Fibroblast of lung (primary cell): Measurements from ENCODE around the gene RIMS3. TPM values are rescaled to one million over a fixed set of nuclear protein-coding genes. Genes with fewer than 3 reads are reported as not detected.

Experiments used
- DNase-seq, 2 donors: peaks; one replicate each; pipeline versions ENCODE4 v3.0.0 to v3.0.0-alpha.2; 2010; ENCODE audit warnings: low read depth in 2 of 2
- H2AFZ ChIP-seq: 2 replicates; pipeline ENCODE4 v1.5.1; 2012; ENCODE audit warnings: low read length, control low read depth, inconsistent platforms
- H3K27ac ChIP-seq: 2 replicates; pipeline ENCODE4 v1.5.1; 2011; ENCODE audit warnings: low read length, control low read depth; ENCODE audit not compliant: insufficient read depth
- H3K27me3 ChIP-seq: 2 replicates; pipeline ENCODE4 v1.5.1; 2011; ENCODE audit warnings: mild to moderate bottlenecking, low read length; ENCODE audit not compliant: control insufficient read depth, insufficient read depth
- H3K36me3 ChIP-seq: 2 replicates; pipeline ENCODE4 v1.5.1; 2011; ENCODE audit warnings: low read length; ENCODE audit not compliant: control insufficient read depth, insufficient read depth
- H3K4me1 ChIP-seq: 2 replicates; pipeline ENCODE4 v1.5.1; 2011; ENCODE audit warnings: low read length; ENCODE audit not compliant: control insufficient read depth, insufficient read depth; ENCODE audit errors: extremely low read depth
- H3K4me2 ChIP-seq: 2 replicates; pipeline ENCODE4 v1.5.1; 2011; ENCODE audit warnings: low read length, control low read depth; ENCODE audit not compliant: insufficient read depth; ENCODE audit errors: extremely low read depth
- H3K4me3 ChIP-seq, 4 experiments: fragments of 200-600 bp in 1 of 4; sonication (generic) in 1 of 4; replicated peaks in 1 of 4; 2 replicates each; pipeline ENCODE4 v1.5.1; 2011 to 2016; ENCODE audit warnings: low read length in 4 of 4, low read depth in 3 of 4, mild to moderate bottlenecking in 3 of 4, control low read depth in 2 of 4, inconsistent platforms in 1 of 4, mixed read lengths in 1 of 4; ENCODE audit not compliant: insufficient read depth in 1 of 4; ENCODE audit errors: control extremely low read depth in 1 of 4
- H3K79me2 ChIP-seq: 2 replicates; pipeline ENCODE4 v1.5.1; 2012; ENCODE audit warnings: mild to moderate bottlenecking, low read length, inconsistent platforms; ENCODE audit not compliant: control insufficient read depth, insufficient read depth
- H3K9ac ChIP-seq: 2 replicates; pipeline ENCODE4 v1.5.1; 2011; ENCODE audit warnings: mild to moderate bottlenecking, low read length, control low read depth; ENCODE audit not compliant: insufficient read depth
- H3K9me3 ChIP-seq: 2 replicates; pipeline ENCODE4 v1.5.1; 2012; ENCODE audit warnings: low read depth, low read length; ENCODE audit not compliant: control insufficient read depth, insufficient read depth
- H4K20me1 ChIP-seq: 2 replicates; pipeline ENCODE4 v1.5.1; 2011; ENCODE audit warnings: low read length; ENCODE audit not compliant: control insufficient read depth, insufficient read depth; ENCODE audit errors: extremely low read depth
- CTCF ChIP-seq, 2 donors: IDR thresholded peaks in 1 of 2; conservative IDR thresholded peaks in 1 of 2; 1 replicate in 1 of 2; 2 replicates in 1 of 2; pipeline ENCODE4 v1.5.1; 2011 to 2012; ENCODE audit warnings: low read length in 2 of 2, control low read depth in 1 of 2, inconsistent platforms in 1 of 2, low read depth in 1 of 2, mild to moderate bottlenecking in 1 of 2
- EZH2 ChIP-seq: IDR thresholded peaks from 2 replicates; pipeline ENCODE4 v1.5.1; 2012; ENCODE audit warnings: low read length, control low read depth, mild to moderate bottlenecking; ENCODE audit errors: missing control alignments
- polyA plus RNA-seq, 2 donors: library from polyadenylated mRNA; depleted of rRNA in 1 of 2; stranded (reverse) in 1 of 2; unstranded in 1 of 2; fragments of >200 nt; gene quantifications; 2 replicates each; pipeline ENCODE4 v1.2.1, GENCODE V29; 2011 to 2012; ENCODE audit warnings: missing spikeins in 1 of 2
- total RNA-seq: library from RNA; depleted of rRNA; stranded (reverse); fragments of >200 nt; gene quantifications from 2 replicates; pipeline ENCODE4 v1.2.1, GENCODE V29; 2014

Gene RIMS3
- total and polyA plus RNA-seq, 2 donors (not counting 1 experiment from before 2014, with no cell fraction given) = 0.11 to 0.33 TPM

GRCh38 chr1:40618108-40618507, 47.4 kb downstream of the RIMS3 start:
- no peak for DNase-seq
- Histone ChIP-seq H3K79me2 (no peaks in the 10 kb centered on the region), H3K4me2 (no peak overlapping the region), H4K20me1 (no peaks in the 10 kb centered on the region), H3K4me3 (no peak overlapping the region), H2AFZ (no peak overlapping the region), H3K4me1 (no peaks in the 10 kb centered on the region), H3K9ac (no peak overlapping the region), H3K36me3 (no peaks in the 10 kb centered on the region), H3K27ac (no peak overlapping the region), H3K27me3 (peaks cover 6% of the 10 kb centered on the region), H3K9me3 (no peaks in the 10 kb centered on the region)
- TF ChIP-seq EZH2 = no peak
- TF ChIP-seq CTCF (conservative IDR thresholded peaks at IDR 0.05 in 1 of 2, IDR thresholded peaks at IDR 0.05 in 1 of 2; ENCODE audit: low read depth in 1 of 2, low read length in 2 of 2) = no peak

- H3K79me2 ChIP-seq = no peaks in the 10 kb centered on the region
- H3K27ac ChIP-seq = no peak overlapping the region
- H3K27me3 ChIP-seq = no peaks in the 10 kb centered on the region
- no peaks in the 10 kb centered on the region for H3K9me3 ChIP-seq
- no peaks in the 10 kb centered on the region for H3K4me1 ChIP-seq
- no peak overlapping the region for H2AFZ ChIP-seq
- no peak overlapping the region for H3K4me3 ChIP-seq
- H4K20me1 ChIP-seq = no peaks in the 10 kb centered on the region
- H3K36me3 ChIP-seq = no peaks in the 10 kb centered on the region
- H3K4me2 ChIP-seq = no peak overlapping the region
- TF ChIP-seq EZH2 = no peak
- peak; percentile 89 to 95 for TF ChIP-seq CTCF (conservative IDR thresholded peaks at IDR 0.05 in 1 of 2, IDR thresholded peaks at IDR 0.05 in 1 of 2; ENCODE audit: low read depth in 1 of 2, low read length in 2 of 2)
- DNase-seq = peak; percentile 49 to 66
- no peak overlapping the region for H3K9ac ChIP-seq
Measured at GRCh38 chr1:40612345-40612831, 53.1 kb downstream of the RIMS3 start.

GRCh38 chr1:40610156-40610555, 55.3 kb downstream of the RIMS3 start:
- no peaks in the 10 kb centered on the region for H4K20me1 ChIP-seq
- H2AFZ ChIP-seq = no peak overlapping the region
- no peak overlapping the region for H3K4me3 ChIP-seq
- no peaks in the 10 kb centered on the region for H3K27me3 ChIP-seq
- H3K36me3 ChIP-seq = no peaks in the 10 kb centered on the region
- H3K79me2 ChIP-seq = no peaks in the 10 kb centered on the region
- H3K4me1 ChIP-seq = no peaks in the 10 kb centered on the region
- H3K4me2 ChIP-seq = no peak overlapping the region
- DNase-seq = no peak
- no peak overlapping the region for H3K9ac ChIP-seq
- H3K9me3 ChIP-seq = no peaks in the 10 kb centered on the region
- H3K27ac ChIP-seq = no peak overlapping the region
- TF ChIP-seq CTCF (conservative IDR thresholded peaks at IDR 0.05 in 1 of 2, IDR thresholded peaks at IDR 0.05 in 1 of 2; ENCODE audit: low read depth in 1 of 2, low read length in 2 of 2) (no peak), EZH2 (no peak)
